ENCODE results near the gene MBD5.
A peak's percentile ranks its signal among the peaks of the same experiment; 100 is the strongest.
"Not testable (repeated sequence)": the region's sequence is repeated elsewhere in the genome, so short reads cannot be mapped to it uniquely, and the experiment has no call there.

The MBD5 gene

GRCh38 chr2:148006249-148007007 lies 14.5 kb upstream of the MBD5 start:
- no peak overlapping the region for H3K4me3 Mint-ChIP-seq
- H3K36me3 Mint-ChIP-seq (ENCODE audit: low read depth) = peaks cover 98% of the 10 kb centered on the region
- peaks cover 5% of the 10 kb centered on the region for H3K27me3 Mint-ChIP-seq (ENCODE audit: low read depth, poor library complexity)
- H3K9me3 Mint-ChIP-seq = peaks cover 100% of the 10 kb centered on the region
- no peaks in the 10 kb centered on the region for H3K4me1 Mint-ChIP-seq
- no peak for DNase-seq
- no peak for TF ChIP-seq CTCF (IDR thresholded peaks at IDR 0.05)
- H3K27ac Mint-ChIP-seq = no peak overlapping the region

- Mint-ChIP-seq H3K27me3 (ENCODE audit: low read depth, poor library complexity) (peaks cover 5% of the 10 kb centered on the region), H3K27ac (no peak overlapping the region), H3K36me3 (ENCODE audit: low read depth) (peaks cover 98% of the 10 kb centered on the region), H3K4me1 (no peaks in the 10 kb centered on the region), H3K9me3 (peaks cover 100% of the 10 kb centered on the region), H3K4me3 (no peak overlapping the region)
- no peak for TF ChIP-seq CTCF (IDR thresholded peaks at IDR 0.05)
- DNase-seq = no peak
Observed at GRCh38 chr2:148007219-148007900, 13.5 kb upstream of the MBD5 start.

GRCh38 chr2:148008411-148008810 lies 12.5 kb upstream of the MBD5 start:
- not testable (repeated sequence) for H3K27ac Mint-ChIP-seq; H3K4me1 Mint-ChIP-seq; DNase-seq; H3K4me3 Mint-ChIP-seq; H3K27me3 Mint-ChIP-seq (ENCODE audit: low read depth, poor library complexity)
- Mint-ChIP-seq H3K9me3 (peaks cover 96% of the 10 kb centered on the region), H3K36me3 (ENCODE audit: low read depth) (peaks cover 98% of the 10 kb centered on the region)

GRCh38 chr2:148013876-148014275 lies 7.0 kb upstream of the MBD5 start:
- TF ChIP-seq CTCF (IDR thresholded peaks at IDR 0.05) = no peak
- H3K27ac Mint-ChIP-seq = peak overlapping the region; percentile 79
- DNase-seq = no peak
- H3K36me3 Mint-ChIP-seq (ENCODE audit: low read depth) = peaks cover 68% of the 10 kb centered on the region
- H3K4me1 Mint-ChIP-seq = peaks cover 30% of the 10 kb centered on the region
- H3K4me3 Mint-ChIP-seq = no peak overlapping the region
- peaks cover 47% of the 10 kb centered on the region for H3K9me3 Mint-ChIP-seq
- H3K27me3 Mint-ChIP-seq (ENCODE audit: low read depth, poor library complexity) = no peaks in the 10 kb centered on the region

- Mint-ChIP-seq H3K27me3 (ENCODE audit: low read depth, poor library complexity) (no peaks in the 10 kb centered on the region), H3K27ac (no peak overlapping the region), H3K4me3 (no peak overlapping the region), H3K4me1 (peaks cover 37% of the 10 kb centered on the region), H3K9me3 (peaks cover 39% of the 10 kb centered on the region), H3K36me3 (ENCODE audit: low read depth) (peaks cover 61% of the 10 kb centered on the region)
- no peak for DNase-seq
- TF ChIP-seq CTCF (IDR thresholded peaks at IDR 0.05) = no peak
Observed at GRCh38 chr2:148014616-148015015, 6.3 kb upstream of the MBD5 start.

GRCh38 chr2:148020111-148021058 lies 506 bp upstream of the MBD5 start, which contains the start of gene ORC4:
Gene ORC4, minus strand, starts transcription at chr2:148020737. Its CDS starts 44,779 bp downstream, at chr2:147975958.
- peak within 1 kb of the TSS; percentile 100 for H3K27ac Mint-ChIP-seq
- H3K4me1 Mint-ChIP-seq = peaks cover 52% of the 10 kb centered on the region
- peaks cover 5% of the 10 kb centered on the region for H3K9me3 Mint-ChIP-seq
- no peaks in the 10 kb centered on the region for H3K27me3 Mint-ChIP-seq (ENCODE audit: low read depth, poor library complexity)
- peaks cover 16% of the 10 kb centered on the region for H3K36me3 Mint-ChIP-seq (ENCODE audit: low read depth)
- peak; percentile 10 for TF ChIP-seq CTCF (IDR thresholded peaks at IDR 0.05)
- peak; percentile 95 for DNase-seq
- peak within 1 kb of the TSS; percentile 99 for H3K4me3 Mint-ChIP-seq
